ENCODE results near the gene BAZ2B. TPM values are rescaled to one million over a fixed set of nuclear protein-coding genes. Genes with fewer than 3 reads are reported as not detected.

BAZ2B gene
- total RNA-seq, 1 experiment from 2014 or later = 47.6 TPM

DNA sequence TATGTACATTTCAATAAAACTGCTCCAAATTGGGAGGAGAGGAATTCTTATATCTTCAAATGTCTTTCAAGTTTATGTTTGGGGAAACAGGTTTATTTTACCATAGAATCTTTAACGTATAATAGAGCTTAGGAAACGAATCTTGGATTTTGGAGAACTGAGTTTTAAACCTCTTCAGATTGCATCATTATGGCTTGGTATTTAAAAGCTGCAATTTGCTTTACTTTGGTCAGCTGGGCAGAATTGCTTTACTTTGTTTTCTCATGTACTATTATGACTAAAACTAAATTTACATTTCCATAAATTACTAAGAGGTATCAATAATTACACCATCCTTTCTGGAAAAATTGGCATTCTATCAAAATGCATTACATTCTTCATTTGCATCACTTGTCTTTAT lies 54.6 kb downstream of the BAZ2B start:
- Histone ChIP-seq H3K9me3 (ENCODE audit: low read depth, low read length, poor library complexity, severe bottlenecking) (peaks cover 7% of the 10 kb centered on the region), H3K27ac (ENCODE audit: low read depth, low read length, poor library complexity, severe bottlenecking) (no peak overlapping the region), H3K4me3 (ENCODE audit: low read depth, low read length, poor library complexity, severe bottlenecking) (no peak overlapping the region), H3K27me3 (replicated peaks; ENCODE audit: insufficient read depth, low read depth, low read length, poor library complexity) (no peaks in the 10 kb centered on the region), H3K36me3 (ENCODE audit: insufficient read depth, low read length, poor library complexity, severe bottlenecking) (no peaks in the 10 kb centered on the region), H3K4me1 (ENCODE audit: insufficient read depth, low read length, poor library complexity, severe bottlenecking) (no peaks in the 10 kb centered on the region)
- TF ChIP-seq EZH2 (IDR thresholded peaks at IDR 0.05; ENCODE audit: borderline replicate concordance, low read depth, low read length, poor library complexity, severe bottlenecking) = no peak
- TF ChIP-seq, protein P1, sequence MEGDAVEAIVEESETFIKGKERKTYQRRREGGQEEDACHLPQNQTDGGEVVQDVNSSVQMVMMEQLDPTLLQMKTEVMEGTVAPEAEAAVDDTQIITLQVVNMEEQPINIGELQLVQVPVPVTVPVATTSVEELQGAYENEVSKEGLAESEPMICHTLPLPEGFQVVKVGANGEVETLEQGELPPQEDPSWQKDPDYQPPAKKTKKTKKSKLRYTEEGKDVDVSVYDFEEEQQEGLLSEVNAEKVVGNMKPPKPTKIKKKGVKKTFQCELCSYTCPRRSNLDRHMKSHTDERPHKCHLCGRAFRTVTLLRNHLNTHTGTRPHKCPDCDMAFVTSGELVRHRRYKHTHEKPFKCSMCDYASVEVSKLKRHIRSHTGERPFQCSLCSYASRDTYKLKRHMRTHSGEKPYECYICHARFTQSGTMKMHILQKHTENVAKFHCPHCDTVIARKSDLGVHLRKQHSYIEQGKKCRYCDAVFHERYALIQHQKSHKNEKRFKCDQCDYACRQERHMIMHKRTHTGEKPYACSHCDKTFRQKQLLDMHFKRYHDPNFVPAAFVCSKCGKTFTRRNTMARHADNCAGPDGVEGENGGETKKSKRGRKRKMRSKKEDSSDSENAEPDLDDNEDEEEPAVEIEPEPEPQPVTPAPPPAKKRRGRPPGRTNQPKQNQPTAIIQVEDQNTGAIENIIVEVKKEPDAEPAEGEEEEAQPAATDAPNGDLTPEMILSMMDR (conservative IDR thresholded peaks at IDR 0.05; ENCODE audit: low read depth, low read length) = no peak
- intact Hi-C loops (cut with micrococcal nuclease; ENCODE audit: unreplicated experiment) = no loop called here
- ChIA-PET CTCF (no interaction called here), POLR2A (ENCODE audit: low non-redundant PET) (interaction anchor here (0.5 kb wide), 1 partner anchor 53 kb away, joined by 9 read pairs; no protein-coding TSS in a partner anchor)
- no peak for DNase-seq (ENCODE audit: low spot score)
- BruUV-seq (replicated peaks) = no TSS peak

DNA sequence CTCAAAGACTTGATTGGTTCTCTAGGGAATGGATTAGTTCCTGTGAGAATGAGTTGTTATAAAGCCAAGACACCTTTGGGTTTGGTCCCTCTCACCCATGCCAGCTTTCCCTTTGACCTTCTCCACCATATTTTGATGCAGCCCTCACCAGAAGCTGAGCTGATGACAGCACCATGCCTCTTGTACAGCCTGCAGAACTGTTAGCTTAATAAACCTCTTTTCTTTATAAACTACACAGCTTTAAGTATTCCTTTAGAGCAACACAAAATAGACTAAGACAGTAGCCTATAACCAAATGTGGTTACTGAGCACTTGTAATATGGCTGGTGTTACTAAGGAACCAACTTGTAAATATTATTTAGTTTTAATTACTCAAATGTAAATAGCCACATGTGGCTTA lies 55.1 kb downstream of the BAZ2B start:
- no peak for TF ChIP-seq EZH2 (IDR thresholded peaks at IDR 0.05; ENCODE audit: borderline replicate concordance, low read depth, low read length, poor library complexity, severe bottlenecking)
- TF ChIP-seq, protein P1 (conservative IDR thresholded peaks at IDR 0.05; ENCODE audit: low read depth, low read length) = no peak
- no peak for DNase-seq (ENCODE audit: low spot score)
- BruUV-seq (replicated peaks) = no TSS peak
- Histone ChIP-seq H3K4me3 (ENCODE audit: low read depth, low read length, poor library complexity, severe bottlenecking) (no peak overlapping the region), H3K36me3 (ENCODE audit: insufficient read depth, low read length, poor library complexity, severe bottlenecking) (no peaks in the 10 kb centered on the region), H3K27me3 (replicated peaks; ENCODE audit: insufficient read depth, low read depth, low read length, poor library complexity) (no peaks in the 10 kb centered on the region), H3K27ac (ENCODE audit: low read depth, low read length, poor library complexity, severe bottlenecking) (no peak overlapping the region), H3K4me1 (ENCODE audit: insufficient read depth, low read length, poor library complexity, severe bottlenecking) (no peaks in the 10 kb centered on the region), H3K9me3 (ENCODE audit: low read depth, low read length, poor library complexity, severe bottlenecking) (peaks cover 7% of the 10 kb centered on the region)
- POLR2A ChIA-PET (ENCODE audit: low non-redundant PET) = no interaction called here
- CTCF ChIA-PET = no interaction called here
- intact Hi-C loops (cut with micrococcal nuclease; ENCODE audit: unreplicated experiment) = no loop called here

DNA sequence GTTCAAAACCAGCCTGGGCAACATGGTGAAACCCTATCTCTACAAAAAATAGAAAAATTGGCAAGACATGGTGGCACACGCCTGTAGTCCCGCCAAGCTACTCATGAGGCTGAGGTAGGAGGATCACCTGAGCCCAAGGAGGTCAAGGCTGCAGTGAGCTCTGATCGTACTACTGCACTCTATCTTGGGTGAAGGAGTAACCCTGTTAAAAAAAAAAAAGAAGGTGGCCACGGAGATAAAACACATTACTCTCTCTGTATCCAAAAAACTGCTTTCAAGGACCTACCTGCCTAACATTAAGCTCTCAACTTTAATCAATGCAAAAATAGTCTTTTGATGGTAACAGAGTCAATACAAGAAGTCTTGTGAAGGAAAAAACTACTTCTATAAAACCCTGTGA lies 57.3 kb downstream of the BAZ2B start:
- CTCF ChIA-PET = no interaction called here
- no peak overlapping the region for H3K4me3 ChIP-seq (ENCODE audit: low read depth, low read length, poor library complexity, severe bottlenecking)
- intact Hi-C loops (cut with micrococcal nuclease; ENCODE audit: unreplicated experiment) = no loop called here
- H3K27me3 ChIP-seq (replicated peaks; ENCODE audit: insufficient read depth, low read depth, low read length, poor library complexity) = no peaks in the 10 kb centered on the region
- H3K4me1 ChIP-seq (ENCODE audit: insufficient read depth, low read length, poor library complexity, severe bottlenecking) = peaks cover 2% of the 10 kb centered on the region
- H3K36me3 ChIP-seq (ENCODE audit: insufficient read depth, low read length, poor library complexity, severe bottlenecking) = no peaks in the 10 kb centered on the region
- no peak for DNase-seq (ENCODE audit: low spot score)
- TF ChIP-seq, protein P1 (conservative IDR thresholded peaks at IDR 0.05; ENCODE audit: low read depth, low read length) = no peak
- H3K27ac ChIP-seq (ENCODE audit: low read depth, low read length, poor library complexity, severe bottlenecking) = no peak overlapping the region
- peaks cover 7% of the 10 kb centered on the region for H3K9me3 ChIP-seq (ENCODE audit: low read depth, low read length, poor library complexity, severe bottlenecking)
- POLR2A ChIA-PET (ENCODE audit: low non-redundant PET) = interaction anchor here (0.7 kb wide), 1 partner anchor 12 kb away, joined by 3 read pairs; no protein-coding TSS in a partner anchor
- BruUV-seq (replicated peaks) = no TSS peak
